ENCODE measurements around the gene BEST4. TPM values are rescaled to one million over a fixed set of nuclear protein-coding genes. Genes with fewer than 3 reads are reported as not detected.

BEST4 gene
- total RNA-seq, 1 experiment from 2014 or later = 0.15 TPM

DNA sequence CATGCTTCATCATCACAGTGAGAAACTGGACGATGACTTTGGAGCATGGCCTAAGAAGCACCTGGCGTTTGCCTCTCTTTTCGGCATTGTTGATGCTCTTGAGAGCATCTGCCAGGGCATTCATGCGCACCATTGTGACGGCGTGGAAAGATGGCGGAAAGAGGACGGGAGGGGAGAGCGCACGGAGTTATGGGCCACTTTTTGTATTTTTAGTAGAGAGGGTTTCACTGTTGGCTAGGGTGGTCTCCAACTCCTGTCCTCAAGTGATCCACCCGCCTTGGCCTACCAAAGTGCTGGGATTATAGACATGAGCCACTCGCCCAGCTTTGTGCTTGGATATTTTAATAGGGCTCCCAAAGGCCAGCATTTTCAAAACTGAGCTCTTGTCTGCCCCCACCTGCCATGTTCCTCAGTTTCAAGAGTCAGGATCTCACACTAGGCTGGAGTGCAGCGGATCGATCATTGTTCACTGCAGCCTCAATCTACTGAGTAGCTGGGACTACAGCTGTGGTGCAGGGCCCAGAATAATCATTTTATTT is 7.3 kb downstream of the BEST4 start:
- Histone ChIP-seq H3K27me3 (ENCODE audit: control insufficient read depth, insufficient read depth, low read length) (no peaks in the 10 kb centered on the region), H3K27ac (ENCODE audit: low read length) (no peak overlapping the region), H3K4me3 (ENCODE audit: low read depth in 2 of 2, low read length in 2 of 2) (no peak overlapping the region), H3K36me3 (ENCODE audit: control insufficient read depth, insufficient read depth, low read length) (peaks cover 17% of the 10 kb centered on the region; the same call in 1 of the 2 replicates), H3K4me1 (ENCODE audit: control insufficient read depth, insufficient read depth, low read length) (peaks cover 10% of the 10 kb centered on the region), H3K9me3 (ENCODE audit: control insufficient read depth, insufficient read depth, low read depth, low read length) (no peaks in the 10 kb centered on the region)
- in situ Hi-C loops (cut with HindIII; ENCODE audit: low pct_unique_long_range_greater_than_20kb, low sequenced_read_pairs) = no loop called here
- no TSS peak for BruUV-seq (replicated peaks)
- intact Hi-C loops (cut with micrococcal nuclease; ENCODE audit: unreplicated experiment) = no loop called here
- TF ChIP-seq SIN3A (IDR thresholded peaks at IDR 0.05; ENCODE audit: borderline replicate concordance, insufficient read depth, low read depth, low read length) = no peak
- TF ChIP-seq, protein P1, sequence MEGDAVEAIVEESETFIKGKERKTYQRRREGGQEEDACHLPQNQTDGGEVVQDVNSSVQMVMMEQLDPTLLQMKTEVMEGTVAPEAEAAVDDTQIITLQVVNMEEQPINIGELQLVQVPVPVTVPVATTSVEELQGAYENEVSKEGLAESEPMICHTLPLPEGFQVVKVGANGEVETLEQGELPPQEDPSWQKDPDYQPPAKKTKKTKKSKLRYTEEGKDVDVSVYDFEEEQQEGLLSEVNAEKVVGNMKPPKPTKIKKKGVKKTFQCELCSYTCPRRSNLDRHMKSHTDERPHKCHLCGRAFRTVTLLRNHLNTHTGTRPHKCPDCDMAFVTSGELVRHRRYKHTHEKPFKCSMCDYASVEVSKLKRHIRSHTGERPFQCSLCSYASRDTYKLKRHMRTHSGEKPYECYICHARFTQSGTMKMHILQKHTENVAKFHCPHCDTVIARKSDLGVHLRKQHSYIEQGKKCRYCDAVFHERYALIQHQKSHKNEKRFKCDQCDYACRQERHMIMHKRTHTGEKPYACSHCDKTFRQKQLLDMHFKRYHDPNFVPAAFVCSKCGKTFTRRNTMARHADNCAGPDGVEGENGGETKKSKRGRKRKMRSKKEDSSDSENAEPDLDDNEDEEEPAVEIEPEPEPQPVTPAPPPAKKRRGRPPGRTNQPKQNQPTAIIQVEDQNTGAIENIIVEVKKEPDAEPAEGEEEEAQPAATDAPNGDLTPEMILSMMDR (IDR thresholded peaks at IDR 0.05) = no peak
- no peak for TF ChIP-seq TCF7L2 (IDR thresholded peaks at IDR 0.05; ENCODE audit: low read depth, low read length)
- TF ChIP-seq POLR2AphosphoS5 (IDR thresholded peaks at IDR 0.05; ENCODE audit: low read depth, low read length) = no peak; the same call in none of the 2 replicates
- TF ChIP-seq, protein P2, sequence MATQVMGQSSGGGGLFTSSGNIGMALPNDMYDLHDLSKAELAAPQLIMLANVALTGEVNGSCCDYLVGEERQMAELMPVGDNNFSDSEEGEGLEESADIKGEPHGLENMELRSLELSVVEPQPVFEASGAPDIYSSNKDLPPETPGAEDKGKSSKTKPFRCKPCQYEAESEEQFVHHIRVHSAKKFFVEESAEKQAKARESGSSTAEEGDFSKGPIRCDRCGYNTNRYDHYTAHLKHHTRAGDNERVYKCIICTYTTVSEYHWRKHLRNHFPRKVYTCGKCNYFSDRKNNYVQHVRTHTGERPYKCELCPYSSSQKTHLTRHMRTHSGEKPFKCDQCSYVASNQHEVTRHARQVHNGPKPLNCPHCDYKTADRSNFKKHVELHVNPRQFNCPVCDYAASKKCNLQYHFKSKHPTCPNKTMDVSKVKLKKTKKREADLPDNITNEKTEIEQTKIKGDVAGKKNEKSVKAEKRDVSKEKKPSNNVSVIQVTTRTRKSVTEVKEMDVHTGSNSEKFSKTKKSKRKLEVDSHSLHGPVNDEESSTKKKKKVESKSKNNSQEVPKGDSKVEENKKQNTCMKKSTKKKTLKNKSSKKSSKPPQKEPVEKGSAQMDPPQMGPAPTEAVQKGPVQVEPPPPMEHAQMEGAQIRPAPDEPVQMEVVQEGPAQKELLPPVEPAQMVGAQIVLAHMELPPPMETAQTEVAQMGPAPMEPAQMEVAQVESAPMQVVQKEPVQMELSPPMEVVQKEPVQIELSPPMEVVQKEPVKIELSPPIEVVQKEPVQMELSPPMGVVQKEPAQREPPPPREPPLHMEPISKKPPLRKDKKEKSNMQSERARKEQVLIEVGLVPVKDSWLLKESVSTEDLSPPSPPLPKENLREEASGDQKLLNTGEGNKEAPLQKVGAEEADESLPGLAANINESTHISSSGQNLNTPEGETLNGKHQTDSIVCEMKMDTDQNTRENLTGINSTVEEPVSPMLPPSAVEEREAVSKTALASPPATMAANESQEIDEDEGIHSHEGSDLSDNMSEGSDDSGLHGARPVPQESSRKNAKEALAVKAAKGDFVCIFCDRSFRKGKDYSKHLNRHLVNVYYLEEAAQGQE (IDR thresholded peaks at IDR 0.05; ENCODE audit: insufficient read depth in 1 of 2, low read depth in 2 of 2, low read length in 1 of 2) = no peak
- CTCF ChIA-PET = interaction anchor here (0.7 kb wide), 2 partner anchors 10 to 28 kb away, joined by 3 read pairs; partner anchors contain the start of gene BTBD19
- POLR2A ChIA-PET = no interaction called here
- no peak for DNase-seq (ENCODE audit: low read depth, low spot score)
- ATAC-seq = no peak

DNA sequence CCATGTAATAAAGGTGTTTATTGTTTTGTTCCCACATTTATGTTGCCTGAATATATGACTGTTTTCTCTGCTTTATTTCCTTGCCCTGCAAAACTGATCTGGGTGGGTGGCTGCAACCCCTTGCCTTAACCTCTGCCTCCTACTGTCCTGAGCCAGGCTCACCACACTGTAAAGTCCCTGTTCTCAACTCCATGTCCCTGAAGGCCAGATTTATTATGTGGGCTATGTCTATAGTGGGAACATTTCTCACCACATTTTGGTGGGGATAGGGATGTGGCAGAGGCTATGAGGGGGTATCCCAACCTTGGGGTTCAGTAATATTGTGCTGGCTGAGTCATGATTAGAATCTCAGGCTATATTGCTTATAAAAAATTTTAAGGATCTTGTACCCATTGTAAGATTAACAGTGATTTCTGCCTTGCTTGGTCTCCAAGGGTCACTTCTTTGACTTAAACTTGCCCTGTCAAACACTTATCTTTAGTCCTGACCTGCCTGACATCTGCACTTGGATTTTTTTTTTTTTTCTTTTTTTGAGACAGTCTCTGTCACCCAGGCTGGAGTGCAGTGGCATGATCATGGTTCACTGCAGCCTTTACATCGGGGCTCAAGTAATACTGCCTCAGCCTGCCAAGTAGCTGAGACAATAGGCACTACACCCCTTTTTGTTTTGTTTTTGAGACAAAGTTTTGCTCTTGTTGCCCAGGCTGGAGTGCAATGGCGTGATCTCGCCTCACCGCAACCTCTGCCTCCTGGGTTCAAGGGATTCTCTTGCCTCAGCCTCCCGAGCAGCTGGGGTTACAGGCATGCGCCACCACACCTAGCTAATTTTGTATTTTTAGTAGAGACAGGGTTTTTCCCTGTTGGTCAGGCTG is 9.0 kb downstream of the BEST4 start:
- no peak overlapping the region for H3K4me3 ChIP-seq (ENCODE audit: low read depth in 2 of 2, low read length in 2 of 2)
- no TSS peak for BruUV-seq (replicated peaks)
- no peak overlapping the region for H3K27ac ChIP-seq (ENCODE audit: low read length)
- intact Hi-C loops (cut with micrococcal nuclease; ENCODE audit: unreplicated experiment) = no loop called here
- in situ Hi-C loops (cut with HindIII; ENCODE audit: low pct_unique_long_range_greater_than_20kb, low sequenced_read_pairs) = no loop called here
- POLR2A ChIA-PET = no interaction called here
- no peak for TF ChIP-seq SIN3A (IDR thresholded peaks at IDR 0.05; ENCODE audit: borderline replicate concordance, insufficient read depth, low read depth, low read length)
- no peak for TF ChIP-seq TCF7L2 (IDR thresholded peaks at IDR 0.05; ENCODE audit: low read depth, low read length)
- TF ChIP-seq, protein P2 (IDR thresholded peaks at IDR 0.05; ENCODE audit: insufficient read depth in 1 of 2, low read depth in 2 of 2, low read length in 1 of 2) = no peak
- TF ChIP-seq POLR2AphosphoS5 (IDR thresholded peaks at IDR 0.05; ENCODE audit: low read depth, low read length) = no peak; the same call in 1 of the 2 replicates
- TF ChIP-seq, protein P1 (IDR thresholded peaks at IDR 0.05) = no peak
- DNase-seq (ENCODE audit: low read depth, low spot score) (no peak), ATAC-seq (no peak)
- CTCF ChIA-PET = no interaction called here
- H3K9me3 ChIP-seq (ENCODE audit: control insufficient read depth, insufficient read depth, low read depth, low read length) = no peaks in the 10 kb centered on the region
- peaks cover 10% of the 10 kb centered on the region for H3K4me1 ChIP-seq (ENCODE audit: control insufficient read depth, insufficient read depth, low read length)
- H3K36me3 ChIP-seq (ENCODE audit: control insufficient read depth, insufficient read depth, low read length) = peaks cover 17% of the 10 kb centered on the region; the same call in 1 of the 2 replicates
- no peaks in the 10 kb centered on the region for H3K27me3 ChIP-seq (ENCODE audit: control insufficient read depth, insufficient read depth, low read length)
